ENCODE results near the gene GABRE. TPM values are rescaled to one million over a fixed set of nuclear protein-coding genes. Genes with fewer than 3 reads are reported as not detected.

Gene GABRE, protein sequence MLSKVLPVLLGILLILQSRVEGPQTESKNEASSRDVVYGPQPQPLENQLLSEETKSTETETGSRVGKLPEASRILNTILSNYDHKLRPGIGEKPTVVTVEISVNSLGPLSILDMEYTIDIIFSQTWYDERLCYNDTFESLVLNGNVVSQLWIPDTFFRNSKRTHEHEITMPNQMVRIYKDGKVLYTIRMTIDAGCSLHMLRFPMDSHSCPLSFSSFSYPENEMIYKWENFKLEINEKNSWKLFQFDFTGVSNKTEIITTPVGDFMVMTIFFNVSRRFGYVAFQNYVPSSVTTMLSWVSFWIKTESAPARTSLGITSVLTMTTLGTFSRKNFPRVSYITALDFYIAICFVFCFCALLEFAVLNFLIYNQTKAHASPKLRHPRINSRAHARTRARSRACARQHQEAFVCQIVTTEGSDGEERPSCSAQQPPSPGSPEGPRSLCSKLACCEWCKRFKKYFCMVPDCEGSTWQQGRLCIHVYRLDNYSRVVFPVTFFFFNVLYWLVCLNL
- total RNA-seq: 10 to 100 TPM; 19.2 to 24.4 TPM
- long read RNA-seq, donor 1: 0 reads
- long read RNA-seq, donor 2, partial matches to known transcripts: 0 of 1 reads
- long read RNA-seq, donor 2, other reads (novel, unspliced or antisense): 1 of 1 reads

DNA sequence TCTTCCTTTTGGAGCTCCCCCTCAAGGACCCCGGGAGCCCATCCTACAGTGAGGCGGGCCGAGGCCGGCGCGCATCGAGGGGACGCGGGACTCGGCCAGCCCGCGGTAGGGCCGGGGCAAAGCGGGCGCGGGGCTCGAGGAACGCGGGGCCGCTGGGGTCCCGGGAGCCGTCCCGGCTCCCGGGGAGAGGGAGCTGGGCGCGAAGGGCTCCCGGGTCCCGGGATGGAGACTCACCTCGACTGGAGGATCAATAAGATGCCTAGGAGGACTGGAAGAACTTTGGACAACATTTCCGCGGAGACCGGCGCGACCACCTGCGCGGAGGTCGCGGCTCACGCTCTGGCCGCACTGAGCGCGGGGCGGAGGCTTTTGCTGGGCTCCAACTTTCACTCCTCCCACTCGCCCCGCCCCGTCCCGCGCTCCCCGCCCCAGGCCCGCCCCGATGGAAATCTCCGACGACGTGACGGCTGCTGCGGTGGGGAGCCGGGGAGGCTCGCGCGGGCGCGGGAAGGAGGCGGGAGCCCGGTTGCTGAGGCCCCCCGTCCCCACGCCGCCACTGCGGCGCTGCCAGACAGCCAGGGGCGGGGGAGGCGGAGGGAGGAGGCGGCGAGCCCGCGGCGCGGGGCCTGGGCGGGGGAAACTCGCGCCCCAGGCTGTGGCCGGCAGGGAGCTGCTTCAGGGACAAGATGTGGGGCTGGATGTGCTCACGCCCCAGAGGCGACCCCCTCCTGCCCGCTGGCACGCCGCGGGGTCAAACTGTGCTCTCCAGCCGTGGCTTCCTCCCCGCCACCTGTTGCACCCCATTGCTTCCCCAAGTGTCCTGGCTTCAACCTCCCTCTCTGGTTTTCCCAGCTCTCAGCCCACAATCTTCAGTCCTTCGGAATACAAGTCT is at the start of gene GABRE:
GABRE (minus strand) TSS at position 341 of the 892 bp plus-strand sequence; CDS start at position 290, 51 bp downstream.
- intact Hi-C loops (cut with DNase I): no loop called here
- DNase-seq (ENCODE audit: low spot score): peak; percentile 81

DNA sequence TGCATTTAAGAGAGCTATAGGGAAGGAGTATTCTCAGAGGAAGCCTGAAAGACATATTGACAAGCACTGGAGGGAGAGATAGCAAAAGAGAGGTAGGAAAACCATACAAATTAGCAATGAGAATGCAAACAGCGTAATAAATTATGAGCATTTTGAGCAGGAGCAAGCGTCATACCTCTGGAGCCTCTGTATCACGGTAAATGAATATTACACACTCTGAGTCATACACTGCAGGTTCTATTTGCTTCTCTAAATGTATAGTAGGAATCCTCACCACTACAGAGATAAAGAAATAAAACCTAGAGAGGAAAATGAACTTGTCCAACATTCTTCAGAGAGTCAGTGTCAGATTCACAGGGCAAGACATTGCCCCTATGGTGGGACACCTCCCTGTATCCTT is 46.4 kb upstream of the GABRE start:
- intact Hi-C loops (cut with DNase I): no loop called here
- DNase-seq (ENCODE audit: low spot score): no peak

DNA sequence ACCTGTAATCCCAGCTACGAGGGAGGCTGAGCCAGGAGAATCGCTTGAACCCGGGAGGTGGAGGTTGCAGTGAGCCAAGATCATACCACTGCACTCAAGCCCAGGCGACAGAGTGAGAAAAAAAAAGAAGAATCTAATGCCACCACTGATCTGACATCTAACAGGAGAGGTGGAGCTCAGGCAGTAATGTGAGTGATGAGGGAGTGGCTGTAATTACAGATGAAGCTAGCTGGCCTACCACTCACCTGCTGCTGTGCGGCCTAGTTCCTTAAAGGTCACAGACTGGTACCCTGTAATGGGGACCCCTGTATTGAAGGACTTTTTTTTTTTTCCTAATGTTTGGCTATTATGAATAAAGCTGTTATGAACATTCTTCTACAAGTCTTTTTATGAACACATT is 25.3 kb upstream of the GABRE start:
- no peak for DNase-seq (ENCODE audit: low spot score)
- intact Hi-C loops (cut with DNase I): no loop called here

DNA sequence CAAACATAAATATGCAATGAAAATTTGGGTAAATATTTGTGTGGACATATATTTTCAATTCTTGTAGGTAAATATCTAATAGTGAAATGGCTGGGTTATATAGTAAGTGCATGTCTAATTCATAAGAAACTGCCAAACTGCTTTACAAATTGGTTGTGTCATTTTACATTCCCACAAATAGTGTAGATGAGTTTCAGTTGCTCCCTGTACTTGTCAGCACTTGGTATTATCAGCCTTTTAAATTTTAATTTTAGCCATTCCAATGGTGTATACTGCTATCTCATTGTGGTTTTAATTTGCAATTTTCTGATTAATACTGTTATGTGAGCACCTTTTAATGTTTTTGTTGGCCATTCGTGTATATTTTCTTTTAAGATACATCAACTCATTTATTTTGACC is 23.1 kb upstream of the GABRE start:
- intact Hi-C loops (cut with DNase I): no loop called here
- no peak for DNase-seq (ENCODE audit: low spot score)

DNA sequence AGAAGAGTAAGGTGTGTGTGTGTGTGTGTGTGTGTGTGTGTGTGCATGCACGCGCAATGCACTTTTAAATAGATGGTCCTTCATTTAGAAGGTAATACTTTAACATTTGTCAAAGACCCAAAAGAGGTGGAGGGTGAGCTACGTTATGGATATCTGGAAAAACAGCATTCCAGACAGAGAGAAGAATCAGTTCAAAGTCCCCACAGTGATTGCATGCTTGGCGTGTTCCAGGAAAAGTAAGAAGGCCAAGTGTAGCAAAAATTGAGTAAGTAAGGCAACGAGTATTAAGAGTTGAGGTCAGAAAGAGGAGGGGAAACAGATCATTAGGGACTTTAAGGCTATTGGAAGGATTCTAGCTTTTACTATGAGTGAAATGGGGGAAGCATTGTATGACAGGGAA is 21.9 kb upstream of the GABRE start:
- no peak for DNase-seq (ENCODE audit: low spot score)
- intact Hi-C loops (cut with DNase I): no loop called here

DNA sequence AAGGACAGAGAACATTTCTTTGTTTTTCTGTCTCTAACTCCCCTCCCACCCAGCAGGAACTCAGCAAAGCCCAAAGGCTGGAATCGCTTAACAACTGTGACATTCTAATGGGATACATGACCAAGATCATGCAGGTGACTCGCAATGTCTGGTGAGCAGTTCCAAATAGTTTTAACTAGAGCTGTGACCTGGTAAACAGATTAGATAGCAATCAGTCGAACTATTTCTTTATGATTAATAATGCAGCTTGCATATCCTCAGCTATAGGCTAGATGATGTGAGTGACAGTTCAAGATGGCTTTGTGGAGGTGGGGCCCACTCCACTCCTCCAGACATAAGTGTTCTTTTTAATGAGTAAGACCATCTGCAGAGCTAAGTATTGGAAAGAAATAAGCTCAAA is 20.0 kb upstream of the GABRE start:
- DNase-seq (ENCODE audit: low spot score): no peak
- intact Hi-C loops (cut with DNase I): no loop called here

DNA sequence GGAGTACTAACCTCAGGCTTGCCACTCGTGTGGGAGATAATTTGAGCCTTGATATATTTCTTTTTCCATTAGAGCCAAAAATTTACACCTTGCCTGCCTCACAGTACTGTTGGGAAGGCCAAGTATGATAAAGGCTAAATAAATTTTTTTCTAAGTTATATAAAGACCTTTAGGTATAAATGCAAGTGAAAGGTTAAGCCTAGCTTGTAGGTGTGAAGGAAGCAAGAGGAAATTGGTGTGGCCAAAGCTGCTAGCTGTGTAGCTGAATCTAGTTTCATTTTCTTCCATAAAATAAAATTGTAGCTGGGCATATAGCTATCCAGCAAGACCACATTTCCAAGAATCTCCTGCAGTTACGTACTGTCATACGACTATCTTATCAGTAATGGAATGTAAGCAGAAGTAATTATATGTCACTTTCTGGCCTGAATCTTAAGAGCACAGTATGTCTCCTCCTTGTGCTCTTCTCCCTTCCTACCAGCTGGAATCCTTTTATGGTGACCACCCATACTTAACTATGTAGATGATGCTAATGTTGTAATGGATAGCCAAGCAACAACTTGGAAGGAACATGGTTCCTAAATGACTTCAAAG is 14.3 kb upstream of the GABRE start:
- no peak for DNase-seq (ENCODE audit: low spot score)
- intact Hi-C loops (cut with DNase I): no loop called here

DNA sequence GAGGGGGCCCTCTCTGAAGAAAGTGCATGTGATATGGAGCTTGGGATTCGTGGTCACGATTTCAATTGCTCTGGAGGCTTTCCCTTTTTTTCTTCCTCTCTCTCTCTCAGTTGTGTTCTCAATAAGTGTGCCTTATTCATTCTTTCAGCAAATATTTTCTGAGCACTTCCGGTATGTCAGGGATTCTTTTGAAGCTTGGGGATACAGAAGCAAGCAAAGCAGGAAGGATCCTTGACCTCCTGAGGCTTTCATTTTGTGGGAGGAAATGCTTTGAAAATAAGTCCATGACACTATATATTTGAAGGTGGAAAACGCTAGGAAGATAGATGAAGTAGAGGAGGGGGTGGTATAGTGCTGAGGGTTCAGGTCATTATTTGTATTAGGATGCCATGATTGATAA is 12.6 kb upstream of the GABRE start:
- DNase-seq (ENCODE audit: low spot score): no peak
- intact Hi-C loops (cut with DNase I): no loop called here

DNA sequence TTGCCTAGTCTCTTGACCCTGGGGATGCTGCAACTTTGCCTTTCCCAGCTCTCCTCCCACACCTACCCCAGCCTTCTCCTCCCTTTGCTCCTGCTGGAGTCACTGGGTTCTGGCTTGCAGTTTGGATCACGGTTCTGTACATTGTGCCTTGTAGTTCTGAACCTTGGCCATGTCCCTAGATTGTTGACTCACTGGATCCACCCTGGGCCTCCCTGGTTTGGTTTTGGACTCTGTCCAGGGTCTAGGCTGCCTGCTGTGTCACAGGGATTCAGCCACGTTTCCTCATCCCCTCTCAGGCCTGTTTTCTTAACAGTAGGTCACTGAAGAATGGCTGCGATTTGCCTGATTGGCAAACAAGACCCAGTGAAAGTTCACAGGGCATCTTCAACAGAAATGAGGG is 11.5 kb upstream of the GABRE start:
- DNase-seq (ENCODE audit: low spot score): no peak
- intact Hi-C loops (cut with DNase I): no loop called here

DNA sequence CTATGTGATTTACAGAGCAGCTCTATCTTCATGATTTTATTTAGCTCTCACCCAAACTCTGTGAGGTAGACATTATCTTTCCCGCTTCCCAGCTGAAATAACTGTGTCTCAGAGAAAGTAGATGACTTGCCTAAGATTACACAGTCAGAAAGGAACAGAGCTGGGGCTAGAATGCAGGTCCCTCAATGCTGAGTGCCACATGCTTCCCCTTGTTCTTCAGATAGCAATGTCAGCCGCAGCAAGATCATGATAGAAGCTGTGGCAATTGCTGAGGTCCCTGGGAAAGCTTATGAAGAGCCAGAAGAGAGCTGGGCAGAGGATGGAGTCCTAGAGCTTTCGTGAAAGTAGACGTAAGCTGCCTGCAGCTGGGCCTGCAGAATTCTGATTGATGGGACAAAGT is 11.1 kb upstream of the GABRE start:
- intact Hi-C loops (cut with DNase I): no loop called here
- DNase-seq (ENCODE audit: low spot score): no peak

DNA sequence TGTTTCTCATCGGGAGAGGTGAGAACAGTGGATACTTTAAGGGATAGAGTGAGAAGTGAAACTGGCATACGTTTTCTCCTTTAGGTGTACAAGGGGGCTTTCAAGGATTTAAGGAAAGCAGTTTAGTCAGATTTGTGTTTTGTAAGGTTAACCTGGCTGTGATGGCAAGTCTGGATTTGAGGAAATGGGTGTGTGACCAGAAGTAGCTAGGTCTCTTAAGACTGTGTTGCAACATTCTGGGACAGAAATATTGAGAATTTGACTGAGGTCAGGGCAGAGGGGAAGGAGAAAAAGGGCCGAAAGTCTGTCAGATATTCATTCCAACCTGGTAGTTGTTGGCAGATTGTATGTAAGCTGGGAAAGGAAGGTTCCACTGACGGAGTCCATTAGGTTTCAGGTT is 10.4 kb upstream of the GABRE start:
- intact Hi-C loops (cut with DNase I): no loop called here
- DNase-seq (ENCODE audit: low spot score): no peak

DNA sequence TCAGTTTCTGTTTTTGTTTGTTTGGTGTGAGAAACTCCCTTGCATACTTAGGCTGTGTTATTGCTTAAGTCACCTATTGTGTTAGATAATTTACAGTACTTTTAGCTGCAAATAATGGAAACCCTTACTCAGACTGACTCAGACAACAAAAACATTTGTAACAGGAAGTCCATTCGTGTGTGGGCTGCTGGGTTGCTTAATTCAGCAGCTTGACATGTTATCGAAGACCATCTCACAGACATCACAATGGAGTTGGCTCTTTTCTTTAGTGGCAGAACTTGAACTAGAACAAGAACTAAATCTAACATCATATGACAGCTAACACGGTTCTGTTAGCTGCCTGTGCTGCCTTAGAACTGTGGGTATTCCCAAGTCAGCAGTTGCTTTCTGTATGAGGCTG is 9.9 kb upstream of the GABRE start:
- intact Hi-C loops (cut with DNase I): no loop called here
- no peak for DNase-seq (ENCODE audit: low spot score)

DNA sequence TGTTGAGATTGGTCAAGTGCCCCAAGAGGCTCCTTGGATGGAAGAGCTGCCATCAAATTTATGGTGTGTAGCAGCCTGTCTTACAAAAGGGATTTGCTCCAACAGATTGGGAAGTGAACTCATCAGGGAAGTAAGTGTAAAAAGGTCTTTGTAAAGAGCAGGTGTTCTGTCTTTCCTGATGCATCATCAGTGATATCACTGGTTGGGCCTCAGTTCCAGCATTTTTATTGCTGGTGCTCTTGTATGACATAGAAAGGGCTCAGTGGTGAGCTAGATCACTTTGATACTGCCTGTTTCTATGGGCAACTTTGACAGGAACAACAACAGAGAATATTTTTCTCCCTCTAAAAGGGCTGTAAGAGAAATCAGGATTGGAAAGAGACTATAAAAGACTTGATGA is 8.7 kb upstream of the GABRE start:
- intact Hi-C loops (cut with DNase I): no loop called here
- DNase-seq (ENCODE audit: low spot score): no peak

DNA sequence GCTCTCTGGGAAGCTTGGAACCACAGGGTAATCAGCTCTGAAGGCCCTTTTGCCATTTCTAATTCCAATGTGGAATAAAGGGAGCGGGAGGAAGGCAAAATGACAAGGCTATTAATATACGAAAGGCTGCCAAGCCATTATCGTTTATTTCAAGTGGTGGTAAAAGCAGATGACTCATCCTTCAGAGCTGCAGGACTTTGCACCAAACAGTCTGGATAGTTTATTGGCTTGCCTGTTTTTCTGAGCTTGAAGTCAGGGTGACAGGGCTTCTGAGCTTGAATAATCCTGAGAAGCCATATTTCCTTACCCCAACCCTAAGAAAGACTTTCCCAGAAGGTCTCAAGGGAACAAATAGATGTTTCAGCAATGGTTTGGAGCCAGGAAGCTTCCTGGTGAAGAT is 7.7 kb upstream of the GABRE start:
- DNase-seq (ENCODE audit: low spot score): no peak
- intact Hi-C loops (cut with DNase I): no loop called here

DNA sequence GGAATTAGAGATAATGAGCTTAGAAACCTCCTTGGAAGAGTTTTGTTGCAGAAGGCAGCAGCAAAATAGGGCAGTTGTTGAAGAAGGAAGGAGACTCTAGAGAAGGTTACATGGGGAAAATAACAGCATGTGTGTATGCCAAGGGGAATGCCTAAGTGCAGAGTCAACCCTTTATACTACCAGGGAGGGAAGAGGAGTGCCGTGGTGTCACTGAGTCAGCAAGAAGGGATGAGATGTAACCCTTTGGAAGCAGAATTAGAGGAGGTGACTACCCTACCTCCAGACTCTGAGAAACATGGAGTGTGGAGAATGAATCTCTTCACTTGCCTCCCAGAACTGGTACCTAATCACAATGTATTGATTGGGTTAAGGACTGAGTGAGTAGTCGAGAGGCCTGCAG is 6.7 kb upstream of the GABRE start:
- DNase-seq (ENCODE audit: low spot score): no peak
- intact Hi-C loops (cut with DNase I): no loop called here

DNA sequence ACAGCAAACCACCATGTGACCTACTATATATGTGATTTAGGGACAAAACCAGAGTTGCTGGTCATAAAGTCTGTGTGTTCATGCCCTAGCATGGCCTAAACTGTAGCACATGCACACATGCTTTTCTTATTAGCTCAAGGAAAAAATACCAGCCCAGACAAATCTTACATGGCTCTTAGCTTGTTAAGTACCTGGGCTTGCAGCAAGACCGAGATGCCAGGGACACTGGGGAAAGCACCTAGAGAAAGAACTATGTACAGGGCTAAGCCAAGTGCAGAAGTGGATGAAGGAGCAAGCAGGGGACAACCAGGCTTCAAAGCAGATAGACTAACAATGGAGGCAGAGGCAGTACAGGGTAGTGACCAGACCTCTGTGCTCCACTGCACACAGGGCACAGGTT is 3.4 kb upstream of the GABRE start:
- DNase-seq (ENCODE audit: low spot score): no peak
- intact Hi-C loops (cut with DNase I): no loop called here

DNA sequence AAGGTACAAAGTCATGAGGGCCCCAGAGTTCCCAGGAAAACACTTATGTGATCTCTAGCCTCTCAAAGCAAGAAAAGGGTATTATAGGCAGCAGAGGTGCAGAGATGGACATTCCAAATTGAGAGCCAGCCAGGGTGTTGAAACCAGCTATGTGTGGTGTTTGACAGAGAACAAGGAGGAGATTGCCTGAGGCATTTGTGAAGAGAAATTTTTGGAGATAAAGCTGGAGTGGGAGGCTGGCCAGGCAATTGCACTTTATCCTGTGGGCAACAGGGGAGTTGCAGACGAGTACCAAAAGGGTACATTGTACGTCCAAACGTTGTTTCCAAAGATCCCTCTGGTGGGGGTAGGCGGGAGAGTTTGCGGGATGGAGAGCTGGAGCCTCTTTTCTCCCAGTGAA is 2.5 kb upstream of the GABRE start:
- intact Hi-C loops (cut with DNase I): no loop called here
- DNase-seq (ENCODE audit: low spot score): no peak

DNA sequence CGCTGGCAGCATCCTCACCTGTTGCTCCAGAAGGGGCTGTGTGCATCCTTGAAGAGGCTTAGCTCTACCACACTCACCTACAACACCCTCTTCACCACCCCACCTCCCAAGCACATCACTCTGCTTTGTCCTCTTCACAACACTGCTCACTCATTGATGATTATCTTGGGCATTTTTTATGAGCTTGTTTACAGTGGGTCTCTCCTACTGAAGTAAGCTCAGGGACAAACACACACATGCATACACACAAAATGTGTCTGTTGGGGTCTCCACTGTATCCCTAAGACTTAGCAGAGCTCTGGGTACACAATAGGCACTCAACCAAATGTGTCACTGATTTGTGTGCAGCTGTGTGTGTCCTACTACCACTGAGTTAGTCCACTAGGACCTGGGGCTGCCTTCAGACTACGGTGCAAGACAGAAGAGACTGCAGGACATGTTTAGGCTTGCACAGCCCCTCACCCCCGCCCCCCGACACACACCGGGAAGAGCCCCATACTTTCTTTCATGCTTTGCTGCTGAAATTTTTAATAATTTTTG is 1.3 kb upstream of the GABRE start:
- no peak for DNase-seq (ENCODE audit: low spot score)
- intact Hi-C loops (cut with DNase I): no loop called here

DNA sequence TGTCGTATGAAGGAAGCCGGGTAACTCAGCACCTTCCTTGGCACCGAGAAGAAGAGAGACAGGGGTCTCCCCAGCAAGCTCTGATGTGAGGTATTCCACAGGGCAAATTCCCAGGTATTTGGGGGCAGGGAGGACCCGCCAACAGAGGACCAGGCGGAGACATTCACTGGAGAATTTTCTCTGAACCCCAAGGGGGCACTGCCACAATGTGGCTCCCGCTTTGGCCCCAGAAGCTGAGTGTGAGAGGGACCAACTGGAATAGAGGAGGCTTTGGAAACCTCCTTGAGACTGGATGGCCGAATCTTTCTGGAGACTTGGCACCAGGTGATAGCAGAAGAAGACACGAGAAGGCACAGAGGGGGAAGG is 735 bp upstream of the GABRE start:
- intact Hi-C loops (cut with DNase I): no loop called here
- no peak for DNase-seq (ENCODE audit: low spot score)

DNA sequence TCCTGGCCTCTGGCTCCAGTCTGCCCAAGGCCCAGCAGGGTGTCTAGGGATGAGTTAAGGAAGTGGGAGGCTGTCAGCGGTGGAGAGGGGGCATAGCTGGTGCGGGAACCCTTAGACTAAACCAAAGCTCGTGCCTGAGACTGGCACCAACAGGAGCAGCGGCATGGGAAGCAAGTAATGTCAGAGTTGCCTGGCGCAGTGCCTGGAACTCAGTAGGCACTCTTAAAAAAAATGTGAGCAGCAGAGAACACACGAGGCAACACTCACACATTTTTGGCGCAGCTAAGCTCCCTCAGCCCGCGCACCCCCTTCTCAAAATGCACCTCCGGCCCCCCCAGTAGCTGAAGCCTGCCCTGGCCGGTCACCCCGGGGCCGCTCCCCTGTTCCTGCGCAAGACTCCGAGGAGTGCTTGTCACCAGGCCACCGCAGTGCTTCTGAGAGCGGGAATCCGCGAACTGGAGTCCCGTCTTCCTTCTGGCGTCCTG is 583 bp downstream of the GABRE start:
- intact Hi-C loops (cut with DNase I): no loop called here
- peak; percentile 81 for DNase-seq (ENCODE audit: low spot score)

Data from posterior vena cava (tissue), 2 donors.